ENCODE data around the gene UBTD2.
A peak's percentile ranks its signal among the peaks of the same experiment; 100 is the strongest.

The UBTD2 gene

DNA sequence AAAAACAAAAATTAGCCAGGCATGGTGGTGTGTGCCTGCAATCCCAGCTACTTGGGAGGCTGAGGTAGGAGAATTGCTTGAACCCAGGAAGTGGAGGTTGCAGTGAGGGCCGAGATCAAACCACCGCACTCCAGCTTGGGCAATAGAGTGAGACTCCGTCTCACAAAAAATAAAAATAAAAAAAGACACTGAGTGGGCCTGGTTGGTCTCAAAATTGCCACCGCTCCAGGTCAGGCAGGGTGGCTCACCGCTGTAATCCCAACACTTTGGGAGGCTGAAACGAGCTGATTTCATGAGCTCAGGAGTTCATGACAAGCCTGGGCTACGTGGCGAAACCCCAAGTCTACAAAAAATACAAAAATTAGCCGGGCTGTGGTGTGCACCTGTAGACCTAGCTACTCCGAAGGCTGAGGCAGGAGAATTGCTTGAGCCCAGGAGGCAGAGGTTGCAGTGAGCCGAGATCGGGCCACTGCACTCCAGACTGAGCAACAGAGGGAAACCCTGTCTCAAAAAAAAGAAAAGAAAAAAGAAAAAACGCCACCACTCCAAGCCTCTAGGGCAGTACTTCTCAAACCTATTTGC is 97.4 kb downstream of the UBTD2 start:
- no peak for TF ChIP-seq CTCF (IDR thresholded peaks at IDR 0.05; ENCODE audit: low read depth, low read length, missing control alignments)
- in situ Hi-C loops (cut with HindIII; ENCODE audit: low pct_ligation_motif_present, low sequenced_read_pairs), result no loop called here
- Histone ChIP-seq H3K4me3 (ENCODE audit: low read depth, low read length) (peak overlapping the region; percentile 94), H3K36me3 (replicated peaks) (no peaks in the 10 kb centered on the region), H3K27me3 (replicated peaks) (no peaks in the 10 kb centered on the region), H3K27ac (no peak overlapping the region)
- no peak for DNase-seq

GRCh38 chr5:172185096-172185461 is 98.5 kb downstream of the UBTD2 start:
- H3K27ac ChIP-seq, result no peak overlapping the region
- no peaks in the 10 kb centered on the region for H3K36me3 ChIP-seq (replicated peaks)
- DNase-seq, result no peak
- TF ChIP-seq CTCF (IDR thresholded peaks at IDR 0.05; ENCODE audit: low read depth, low read length, missing control alignments), result no peak
- H3K27me3 ChIP-seq (replicated peaks), result no peaks in the 10 kb centered on the region
- H3K4me3 ChIP-seq (ENCODE audit: low read depth, low read length), result no peak overlapping the region
- in situ Hi-C loops (cut with HindIII; ENCODE audit: low pct_ligation_motif_present, low sequenced_read_pairs), result no loop called here

DNA sequence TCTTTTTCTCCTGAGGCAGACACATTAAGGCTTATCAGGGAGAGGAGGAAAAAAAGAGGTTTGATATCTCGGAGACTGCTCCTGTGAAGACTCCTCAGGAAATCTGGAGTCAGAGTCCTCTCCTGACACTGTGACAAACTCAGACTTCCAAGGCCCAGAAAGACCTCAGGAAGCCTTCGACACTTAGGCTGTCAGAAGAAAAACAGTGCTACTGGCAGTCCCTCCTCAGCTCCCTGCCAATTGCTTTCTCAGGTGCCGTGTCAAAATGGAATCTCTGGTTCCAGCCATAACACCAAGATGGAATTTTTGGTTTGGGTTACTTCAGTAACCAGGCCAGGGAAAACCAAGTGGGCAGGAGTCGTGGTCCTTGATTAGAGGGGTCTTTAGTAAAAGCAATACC is 99.7 kb downstream of the UBTD2 start:
- no peaks in the 10 kb centered on the region for H3K27me3 ChIP-seq (replicated peaks)
- no peak overlapping the region for H3K27ac ChIP-seq
- no peaks in the 10 kb centered on the region for H3K36me3 ChIP-seq (replicated peaks)
- no peak for DNase-seq
- TF ChIP-seq CTCF (IDR thresholded peaks at IDR 0.05; ENCODE audit: low read depth, low read length, missing control alignments), result no peak
- in situ Hi-C loops (cut with HindIII; ENCODE audit: low pct_ligation_motif_present, low sequenced_read_pairs), result no loop called here
- no peak overlapping the region for H3K4me3 ChIP-seq (ENCODE audit: low read depth, low read length)

- in situ Hi-C loops (cut with HindIII; ENCODE audit: low pct_ligation_motif_present, low sequenced_read_pairs), result no loop called here
- no peak for DNase-seq
- no peak overlapping the region for H3K4me3 ChIP-seq (ENCODE audit: low read depth, low read length)
- no peak overlapping the region for H3K27ac ChIP-seq
- no peaks in the 10 kb centered on the region for H3K36me3 ChIP-seq (replicated peaks)
- no peak for TF ChIP-seq CTCF (IDR thresholded peaks at IDR 0.05; ENCODE audit: low read depth, low read length, missing control alignments)
- H3K27me3 ChIP-seq (replicated peaks), result no peaks in the 10 kb centered on the region
Measured at GRCh38 chr5:172182291-172182690, 101.3 kb downstream of the UBTD2 start.

GRCh38 chr5:172180936-172181335 is 102.6 kb downstream of the UBTD2 start:
- H3K4me3 ChIP-seq (ENCODE audit: low read depth, low read length), result no peak overlapping the region
- no peak for DNase-seq
- H3K27ac ChIP-seq, result no peak overlapping the region

More at GRCh38 chr5:172180936-172181335, 102.6 kb downstream of the UBTD2 start:
- in situ Hi-C loops (cut with HindIII; ENCODE audit: low pct_ligation_motif_present, low sequenced_read_pairs), result no loop called here
- Histone ChIP-seq H3K36me3 (replicated peaks) (no peaks in the 10 kb centered on the region), H3K27me3 (replicated peaks) (no peaks in the 10 kb centered on the region)
- no peak for TF ChIP-seq CTCF (IDR thresholded peaks at IDR 0.05; ENCODE audit: low read depth, low read length, missing control alignments)
